ENCODE data around the gene EFCAB11. TPM values are rescaled to one million over a fixed set of nuclear protein-coding genes. Genes with fewer than 3 reads are reported as not detected.

The EFCAB11 gene
- total RNA-seq, 1 experiment from 2014 or later: 18.1 TPM

DNA sequence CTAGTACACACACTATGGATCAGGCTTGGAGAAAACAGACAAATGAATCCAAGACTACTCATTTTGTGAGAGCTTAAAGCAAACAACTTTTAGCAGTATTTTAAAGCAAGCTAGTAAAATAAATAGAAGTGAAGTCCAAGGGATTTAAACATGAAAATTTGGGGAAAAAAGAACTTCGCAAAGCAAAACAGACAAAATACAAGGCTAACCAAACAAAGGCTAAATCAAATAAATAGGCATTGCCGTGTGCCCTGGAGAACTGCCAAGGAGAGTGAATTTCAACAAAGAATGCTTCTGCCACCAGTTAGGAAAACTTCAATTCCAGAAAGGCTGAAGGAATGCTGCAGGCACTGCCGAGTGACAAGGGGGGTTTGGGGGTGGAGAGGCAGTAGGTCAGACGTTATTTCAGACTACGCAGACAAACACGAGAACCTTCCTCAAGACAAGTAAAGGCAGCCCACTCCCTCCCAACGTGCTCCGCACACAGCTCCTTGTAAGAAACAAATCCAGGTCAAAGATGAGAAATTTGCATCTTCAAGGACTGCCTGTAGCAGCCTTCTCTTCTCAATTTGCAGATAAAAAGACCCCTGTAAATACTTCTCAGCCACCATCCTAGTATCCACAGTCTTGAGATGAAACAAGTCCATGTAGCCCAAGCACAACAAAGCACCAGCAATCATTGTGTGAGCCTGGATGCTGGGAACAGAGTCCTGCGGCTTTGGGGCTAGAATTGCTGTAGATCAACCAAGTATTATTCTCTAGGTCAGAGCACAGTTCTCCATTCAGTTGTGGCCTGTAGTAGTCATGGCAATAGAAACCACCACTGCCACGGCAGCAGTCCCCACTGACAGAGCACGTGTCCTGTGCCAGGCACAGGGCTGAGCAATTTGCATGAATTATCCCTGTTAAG lies 43.3 kb downstream of the EFCAB11 start (continued):
- TF ChIP-seq, protein P1, sequence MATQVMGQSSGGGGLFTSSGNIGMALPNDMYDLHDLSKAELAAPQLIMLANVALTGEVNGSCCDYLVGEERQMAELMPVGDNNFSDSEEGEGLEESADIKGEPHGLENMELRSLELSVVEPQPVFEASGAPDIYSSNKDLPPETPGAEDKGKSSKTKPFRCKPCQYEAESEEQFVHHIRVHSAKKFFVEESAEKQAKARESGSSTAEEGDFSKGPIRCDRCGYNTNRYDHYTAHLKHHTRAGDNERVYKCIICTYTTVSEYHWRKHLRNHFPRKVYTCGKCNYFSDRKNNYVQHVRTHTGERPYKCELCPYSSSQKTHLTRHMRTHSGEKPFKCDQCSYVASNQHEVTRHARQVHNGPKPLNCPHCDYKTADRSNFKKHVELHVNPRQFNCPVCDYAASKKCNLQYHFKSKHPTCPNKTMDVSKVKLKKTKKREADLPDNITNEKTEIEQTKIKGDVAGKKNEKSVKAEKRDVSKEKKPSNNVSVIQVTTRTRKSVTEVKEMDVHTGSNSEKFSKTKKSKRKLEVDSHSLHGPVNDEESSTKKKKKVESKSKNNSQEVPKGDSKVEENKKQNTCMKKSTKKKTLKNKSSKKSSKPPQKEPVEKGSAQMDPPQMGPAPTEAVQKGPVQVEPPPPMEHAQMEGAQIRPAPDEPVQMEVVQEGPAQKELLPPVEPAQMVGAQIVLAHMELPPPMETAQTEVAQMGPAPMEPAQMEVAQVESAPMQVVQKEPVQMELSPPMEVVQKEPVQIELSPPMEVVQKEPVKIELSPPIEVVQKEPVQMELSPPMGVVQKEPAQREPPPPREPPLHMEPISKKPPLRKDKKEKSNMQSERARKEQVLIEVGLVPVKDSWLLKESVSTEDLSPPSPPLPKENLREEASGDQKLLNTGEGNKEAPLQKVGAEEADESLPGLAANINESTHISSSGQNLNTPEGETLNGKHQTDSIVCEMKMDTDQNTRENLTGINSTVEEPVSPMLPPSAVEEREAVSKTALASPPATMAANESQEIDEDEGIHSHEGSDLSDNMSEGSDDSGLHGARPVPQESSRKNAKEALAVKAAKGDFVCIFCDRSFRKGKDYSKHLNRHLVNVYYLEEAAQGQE (IDR thresholded peaks at IDR 0.05; ENCODE audit: low read depth): no peak

GRCh38 chr14:89910691-89911009 lies 43.9 kb downstream of the EFCAB11 start:
- intact Hi-C loops (cut with micrococcal nuclease): no loop called here
- no peak overlapping the region for H3K4me3 ChIP-seq (replicated peaks in 1 of 2; ENCODE audit: low read depth in 1 of 2, low read length in 2 of 2)
- POLR2A ChIA-PET: no interaction called here
- DNase-seq (ENCODE audit: low read depth, low spot score) (no peak), ATAC-seq (no peak)
- H3K79me2 ChIP-seq (ENCODE audit: insufficient read depth, low read length): no peaks in the 10 kb centered on the region
- no peak overlapping the region for H3K27ac ChIP-seq (ENCODE audit: low read depth, low read length)
- no peaks in the 10 kb centered on the region for H3K9me2 ChIP-seq (ENCODE audit: insufficient read depth)
- no peak overlapping the region for H3K9ac ChIP-seq (ENCODE audit: low read length)
- H3K36me3 ChIP-seq (ENCODE audit: control insufficient read depth in 1 of 2, insufficient read depth in 2 of 2, low read length in 2 of 2): no peaks in the 10 kb centered on the region
- no TSS peak for BruUV-seq (replicated peaks)
- H4K20me1 ChIP-seq (ENCODE audit: insufficient read depth): no peaks in the 10 kb centered on the region
- no peak overlapping the region for H2AFZ ChIP-seq (ENCODE audit: low read depth, low read length, poor library complexity, severe bottlenecking)
- CTCF ChIA-PET: interaction anchor here (1.0 to 1.1 kb wide), 2 partner anchors 29 to 869 kb away, joined by 3 read pairs; no protein-coding TSS in a partner anchor
- RAD21 ChIA-PET (ENCODE audit: low non-redundant PET in 1 of 2, low total read pairs in 2 of 2, uncharacterized antibody in 2 of 2, unreplicated experiment in 2 of 2): no interaction called here
- H3K9me3 ChIP-seq (ENCODE audit: control insufficient read depth in 1 of 2, insufficient read depth in 1 of 2, low read depth in 1 of 2, low read length in 2 of 2): no peaks in the 10 kb centered on the region
- H3K4me1 ChIP-seq (ENCODE audit: control insufficient read depth in 1 of 2, insufficient read depth in 2 of 2, low read length in 2 of 2): 0 out of 4 replicates have a peak, but pooled peaks cover 0 to 3% of the 10 kb centered on the region in 2 experiments
- H3K27me3 ChIP-seq (ENCODE audit: insufficient read depth, low read length): no peaks in the 10 kb centered on the region
- H3K4me2 ChIP-seq (ENCODE audit: low read length): no peak overlapping the region
- TF ChIP-seq YY1 (IDR thresholded peaks at IDR 0.05; ENCODE audit: extremely low read depth, insufficient replicate concordance, low read depth, low read length) (no peak), ATF3 (IDR thresholded peaks at IDR 0.05) (no peak), ELF1 (IDR thresholded peaks at IDR 0.05; ENCODE audit: borderline replicate concordance, low read depth) (no peak), EZH2 (IDR thresholded peaks at IDR 0.05) (no peak), FOSL1 (IDR thresholded peaks at IDR 0.05; ENCODE audit: low read depth) (no peak), CBX3 (IDR thresholded peaks at IDR 0.05; ENCODE audit: low read depth) (no peak), EZH2phosphoT487 (IDR thresholded peaks at IDR 0.05; ENCODE audit: borderline replicate concordance) (no peak), SIN3A (IDR thresholded peaks at IDR 0.05; ENCODE audit: low read depth) (no peak), JUND (IDR thresholded peaks at IDR 0.05) (no peak), ZNF274 (IDR thresholded peaks at IDR 0.05; ENCODE audit: low read depth, low read length) (no peak), POLR2A (IDR thresholded peaks at IDR 0.05; ENCODE audit: borderline replicate concordance, extremely low read depth, insufficient read depth, insufficient read length) (no peak)
- TF ChIP-seq, protein P1 (IDR thresholded peaks at IDR 0.05; ENCODE audit: low read depth): no peak
- TF ChIP-seq, protein P2, sequence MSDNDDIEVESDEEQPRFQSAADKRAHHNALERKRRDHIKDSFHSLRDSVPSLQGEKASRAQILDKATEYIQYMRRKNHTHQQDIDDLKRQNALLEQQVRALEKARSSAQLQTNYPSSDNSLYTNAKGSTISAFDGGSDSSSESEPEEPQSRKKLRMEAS (IDR thresholded peaks at IDR 0.05): no peak
- TF ChIP-seq, protein P3, sequence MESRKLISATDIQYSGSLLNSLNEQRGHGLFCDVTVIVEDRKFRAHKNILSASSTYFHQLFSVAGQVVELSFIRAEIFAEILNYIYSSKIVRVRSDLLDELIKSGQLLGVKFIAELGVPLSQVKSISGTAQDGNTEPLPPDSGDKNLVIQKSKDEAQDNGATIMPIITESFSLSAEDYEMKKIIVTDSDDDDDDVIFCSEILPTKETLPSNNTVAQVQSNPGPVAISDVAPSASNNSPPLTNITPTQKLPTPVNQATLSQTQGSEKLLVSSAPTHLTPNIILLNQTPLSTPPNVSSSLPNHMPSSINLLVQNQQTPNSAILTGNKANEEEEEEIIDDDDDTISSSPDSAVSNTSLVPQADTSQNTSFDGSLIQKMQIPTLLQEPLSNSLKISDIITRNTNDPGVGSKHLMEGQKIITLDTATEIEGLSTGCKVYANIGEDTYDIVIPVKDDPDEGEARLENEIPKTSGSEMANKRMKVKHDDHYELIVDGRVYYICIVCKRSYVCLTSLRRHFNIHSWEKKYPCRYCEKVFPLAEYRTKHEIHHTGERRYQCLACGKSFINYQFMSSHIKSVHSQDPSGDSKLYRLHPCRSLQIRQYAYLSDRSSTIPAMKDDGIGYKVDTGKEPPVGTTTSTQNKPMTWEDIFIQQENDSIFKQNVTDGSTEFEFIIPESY (IDR thresholded peaks at IDR 0.05; ENCODE audit: extremely low read depth, insufficient replicate concordance, low read length): no peak
